ENCODE data around the gene PHLDB2. TPM values are rescaled to one million over a fixed set of nuclear protein-coding genes. Genes with fewer than 3 reads are reported as not detected.

PHLDB2 gene
- total RNA-seq, 1 donor from 2014 or later, result 37.2 TPM

DNA sequence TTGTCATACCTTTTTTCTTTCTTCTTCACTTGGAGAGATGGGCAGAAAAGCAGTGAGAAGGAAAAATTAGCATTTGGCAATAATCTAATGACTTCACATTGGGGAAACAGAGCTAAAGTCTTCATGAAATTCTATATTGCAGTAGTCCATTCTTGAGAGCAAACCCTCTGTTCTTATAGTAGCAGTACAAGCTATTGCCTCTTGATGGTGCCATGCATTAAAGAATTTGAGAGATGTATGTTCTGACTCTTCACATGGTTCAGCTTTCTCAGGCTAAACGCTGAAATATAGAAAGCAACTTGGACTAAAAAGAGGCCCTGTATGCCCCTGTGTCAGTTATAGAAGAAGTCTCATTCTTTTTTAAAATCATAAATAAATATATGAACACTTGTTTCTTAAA, 36.0 kb downstream of the PHLDB2 start:
- peaks cover 27% of the 10 kb centered on the region for H3K36me3 Mint-ChIP-seq
- TF ChIP-seq, protein P1, sequence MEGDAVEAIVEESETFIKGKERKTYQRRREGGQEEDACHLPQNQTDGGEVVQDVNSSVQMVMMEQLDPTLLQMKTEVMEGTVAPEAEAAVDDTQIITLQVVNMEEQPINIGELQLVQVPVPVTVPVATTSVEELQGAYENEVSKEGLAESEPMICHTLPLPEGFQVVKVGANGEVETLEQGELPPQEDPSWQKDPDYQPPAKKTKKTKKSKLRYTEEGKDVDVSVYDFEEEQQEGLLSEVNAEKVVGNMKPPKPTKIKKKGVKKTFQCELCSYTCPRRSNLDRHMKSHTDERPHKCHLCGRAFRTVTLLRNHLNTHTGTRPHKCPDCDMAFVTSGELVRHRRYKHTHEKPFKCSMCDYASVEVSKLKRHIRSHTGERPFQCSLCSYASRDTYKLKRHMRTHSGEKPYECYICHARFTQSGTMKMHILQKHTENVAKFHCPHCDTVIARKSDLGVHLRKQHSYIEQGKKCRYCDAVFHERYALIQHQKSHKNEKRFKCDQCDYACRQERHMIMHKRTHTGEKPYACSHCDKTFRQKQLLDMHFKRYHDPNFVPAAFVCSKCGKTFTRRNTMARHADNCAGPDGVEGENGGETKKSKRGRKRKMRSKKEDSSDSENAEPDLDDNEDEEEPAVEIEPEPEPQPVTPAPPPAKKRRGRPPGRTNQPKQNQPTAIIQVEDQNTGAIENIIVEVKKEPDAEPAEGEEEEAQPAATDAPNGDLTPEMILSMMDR (IDR thresholded peaks at IDR 0.05; ENCODE audit: unreplicated experiment), result no peak
- H3K4me3 Mint-ChIP-seq, result no peak overlapping the region
- no peaks in the 10 kb centered on the region for H3K27me3 Mint-ChIP-seq (ENCODE audit: low read depth)
- no peak for DNase-seq (ENCODE audit: low spot score in 2 of 2, unreplicated experiment in 2 of 2)
- H3K4me1 Mint-ChIP-seq, result no peaks in the 10 kb centered on the region
- no peak overlapping the region for H3K27ac Mint-ChIP-seq
- H3K9me3 Mint-ChIP-seq, result peaks cover 25% of the 10 kb centered on the region

- Mint-ChIP-seq H3K36me3 (peaks cover 28% of the 10 kb centered on the region), H3K4me1 (peaks cover 1% of the 10 kb centered on the region), H3K27me3 (ENCODE audit: low read depth) (no peaks in the 10 kb centered on the region), H3K4me3 (no peak overlapping the region), H3K27ac (no peak overlapping the region), H3K9me3 (peaks cover 30% of the 10 kb centered on the region)
- TF ChIP-seq, protein P1 (IDR thresholded peaks at IDR 0.05; ENCODE audit: unreplicated experiment), result no peak
- DNase-seq (ENCODE audit: low spot score in 2 of 2, unreplicated experiment in 2 of 2), result no peak
Observed at GRCh38 chr3:111899966-111900365, 40.9 kb downstream of the PHLDB2 start.

- Mint-ChIP-seq H3K27ac (no peak overlapping the region), H3K9me3 (peaks cover 30% of the 10 kb centered on the region), H3K27me3 (ENCODE audit: low read depth) (no peaks in the 10 kb centered on the region), H3K36me3 (peaks cover 34% of the 10 kb centered on the region), H3K4me3 (no peak overlapping the region), H3K4me1 (peaks cover 1% of the 10 kb centered on the region)
- no peak for DNase-seq (ENCODE audit: low spot score in 2 of 2, unreplicated experiment in 2 of 2)
- TF ChIP-seq, protein P1 (IDR thresholded peaks at IDR 0.05; ENCODE audit: unreplicated experiment), result no peak
Observed at GRCh38 chr3:111901637-111902036, 42.6 kb downstream of the PHLDB2 start.

GRCh38 chr3:111902534-111902933, 43.5 kb downstream of the PHLDB2 start:
- TF ChIP-seq, protein P1 (IDR thresholded peaks at IDR 0.05; ENCODE audit: unreplicated experiment), result no peak
- Mint-ChIP-seq H3K27me3 (ENCODE audit: low read depth) (no peaks in the 10 kb centered on the region), H3K36me3 (peaks cover 33% of the 10 kb centered on the region), H3K27ac (no peak overlapping the region), H3K4me1 (peaks cover 1% of the 10 kb centered on the region), H3K9me3 (peaks cover 28% of the 10 kb centered on the region), H3K4me3 (no peak overlapping the region)
- DNase-seq (ENCODE audit: low spot score in 2 of 2, unreplicated experiment in 2 of 2), result no peak

DNA sequence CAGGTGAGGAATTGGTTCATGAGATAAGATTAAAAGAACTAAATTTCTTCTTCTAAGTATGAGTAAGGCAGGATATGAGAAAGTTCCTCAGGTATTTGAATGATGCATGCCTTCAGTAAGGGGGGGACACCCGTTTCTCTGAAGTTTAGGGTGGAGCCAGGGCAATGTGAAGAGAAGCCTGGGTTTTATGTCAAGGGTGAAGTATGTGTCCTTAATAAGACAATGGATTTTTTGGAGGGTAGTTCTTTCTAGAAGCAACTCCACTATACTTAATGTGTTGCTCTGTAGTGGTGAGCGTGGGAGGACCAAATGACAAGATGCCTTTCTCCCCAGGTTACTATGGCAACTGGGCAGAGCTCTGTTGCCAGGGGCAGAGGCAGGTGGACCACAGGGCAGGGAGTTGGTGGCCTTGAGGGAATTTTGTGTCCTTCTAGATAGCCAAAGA, 44.0 kb downstream of the PHLDB2 start:
- no peak overlapping the region for H3K4me3 Mint-ChIP-seq
- H3K4me1 Mint-ChIP-seq, result peaks cover 1% of the 10 kb centered on the region
- H3K27ac Mint-ChIP-seq, result no peak overlapping the region
- H3K9me3 Mint-ChIP-seq, result peaks cover 22% of the 10 kb centered on the region
- H3K27me3 Mint-ChIP-seq (ENCODE audit: low read depth), result no peaks in the 10 kb centered on the region
- peaks cover 30% of the 10 kb centered on the region for H3K36me3 Mint-ChIP-seq
- TF ChIP-seq, protein P1 (IDR thresholded peaks at IDR 0.05; ENCODE audit: unreplicated experiment), result no peak
- no peak for DNase-seq (ENCODE audit: low spot score in 2 of 2, unreplicated experiment in 2 of 2)
